Measurements from ENCODE around the gene KRTAP5-6.

The KRTAP5-6 gene

GRCh38 chr11:1718326-1718725 lies 21.3 kb downstream of the KRTAP5-6 start:
- H3K4me3 ChIP-seq: no peak overlapping the region
- TF ChIP-seq CTCF (IDR thresholded peaks at IDR 0.05): no peak
- no peak for DNase-seq (ENCODE audit: low spot score)
- peak overlapping the region in 1 of 2 donors; percentile 48 for H3K27ac ChIP-seq

GRCh38 chr11:1719781-1720180 lies 22.8 kb downstream of the KRTAP5-6 start:
- Histone ChIP-seq H3K27ac (no peak overlapping the region), H3K4me3 (no peak overlapping the region)
- no peak for DNase-seq (ENCODE audit: low spot score)
- no peak for TF ChIP-seq CTCF (IDR thresholded peaks at IDR 0.05)

GRCh38 chr11:1727096-1727690 lies 30.2 kb downstream of the KRTAP5-6 start:
- H3K4me3 ChIP-seq: no peak overlapping the region
- H3K27ac ChIP-seq: no peak overlapping the region
- TF ChIP-seq CTCF (IDR thresholded peaks at IDR 0.05): no peak
- DNase-seq (ENCODE audit: low spot score): no peak

- no peak for TF ChIP-seq CTCF (IDR thresholded peaks at IDR 0.05)
- no peak overlapping the region for H3K27ac ChIP-seq
- no peak overlapping the region for H3K4me3 ChIP-seq
- DNase-seq (ENCODE audit: low spot score): no peak
Observed at GRCh38 chr11:1727861-1728260, 30.9 kb downstream of the KRTAP5-6 start.

GRCh38 chr11:1728301-1728700 lies 31.3 kb downstream of the KRTAP5-6 start:
- DNase-seq (ENCODE audit: low spot score): no peak
- H3K27ac ChIP-seq: no peak overlapping the region
- TF ChIP-seq CTCF (IDR thresholded peaks at IDR 0.05): no peak
- no peak overlapping the region for H3K4me3 ChIP-seq

GRCh38 chr11:1728931-1729691 lies 32.1 kb downstream of the KRTAP5-6 start:
- Histone ChIP-seq H3K4me3 (no peak overlapping the region), H3K27ac (no peak overlapping the region)
- TF ChIP-seq CTCF (IDR thresholded peaks at IDR 0.05): no peak
- DNase-seq (ENCODE audit: low spot score): no peak

GRCh38 chr11:1729692-1730011 lies 32.7 kb downstream of the KRTAP5-6 start:
- no peak for TF ChIP-seq CTCF (IDR thresholded peaks at IDR 0.05)
- Histone ChIP-seq H3K4me3 (no peak overlapping the region), H3K27ac (no peak overlapping the region)
- no peak for DNase-seq (ENCODE audit: low spot score)
